ENCODE data around the gene IRX3.
"Not testable (repeated sequence)": the region's sequence is repeated elsewhere in the genome, so short reads cannot be mapped to it uniquely, and the experiment has no call there.

- not testable (repeated sequence) for TF ChIP-seq CTCF (IDR thresholded peaks at IDR 0.05 in 8 of 11, conservative IDR thresholded peaks at IDR 0.05 in 3 of 11); POLR2AphosphoS5 (IDR thresholded peaks at IDR 0.05); POLR2A (IDR thresholded peaks at IDR 0.05)
Observed at GRCh38 chr16:54247705-54248104, 38.9 kb downstream of the IRX3 start.

Data from spleen (tissue), 7 donors.